OCI-M1 (cell line): Measurements from ENCODE around the gene MYL12B.
"Not testable (repeated sequence)": the region's sequence is repeated elsewhere in the genome, so short reads cannot be mapped to it uniquely, and the experiment has no call there.

Experiments used
- DNase-seq: peaks from one replicate; lab custom pipeline; 2025; lab: John Stamatoyannopoulos, UW

Gene MYL12B

DNA sequence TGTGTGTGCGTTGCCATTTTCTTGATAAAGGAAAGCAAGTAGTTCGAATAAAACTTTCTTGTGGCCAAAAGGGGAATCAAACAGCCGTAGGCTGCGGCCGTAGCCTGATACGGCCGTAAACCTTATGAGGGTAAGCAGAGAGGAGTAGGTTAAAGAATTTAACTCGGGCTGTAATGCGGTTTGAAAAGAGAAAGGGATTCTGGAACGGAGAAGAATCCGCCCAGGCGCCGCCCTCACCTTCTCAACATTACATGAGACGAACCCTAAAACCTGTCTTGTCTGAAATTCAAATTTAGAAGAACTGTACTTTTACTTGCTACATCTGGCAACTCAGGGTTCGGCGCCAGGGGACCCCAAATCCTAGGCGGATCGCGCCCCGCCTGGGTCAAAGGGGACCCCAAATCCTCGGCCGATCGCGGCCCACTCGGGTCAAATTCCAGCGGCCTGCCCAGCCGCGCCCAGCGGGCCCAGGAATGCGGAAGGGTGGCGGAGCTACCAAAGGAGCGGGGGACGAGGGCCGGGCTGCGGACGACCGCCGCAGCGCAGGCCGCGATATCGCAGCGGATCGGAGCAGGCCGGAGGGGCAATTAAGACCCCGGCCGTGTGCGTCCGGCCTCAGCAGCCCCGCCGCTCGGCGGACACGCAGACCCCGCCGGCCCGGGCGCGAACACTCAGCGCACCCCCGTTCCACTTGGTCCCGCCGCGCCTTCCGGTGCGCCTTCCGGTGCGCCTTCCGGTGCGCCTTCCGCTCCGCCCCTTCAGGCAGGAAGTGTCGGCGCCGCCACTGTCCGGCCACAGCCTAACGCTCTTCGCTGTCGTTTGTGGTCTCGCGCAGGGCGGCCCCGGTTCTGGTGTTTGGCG lies at the start of gene MYL12B:
Gene MYL12B, plus strand, starts transcription at position 761 of the 861 bp plus-strand sequence. CDS start 10,766 bp downstream, outside the sequence.
- peak; percentile 94 for DNase-seq

DNA sequence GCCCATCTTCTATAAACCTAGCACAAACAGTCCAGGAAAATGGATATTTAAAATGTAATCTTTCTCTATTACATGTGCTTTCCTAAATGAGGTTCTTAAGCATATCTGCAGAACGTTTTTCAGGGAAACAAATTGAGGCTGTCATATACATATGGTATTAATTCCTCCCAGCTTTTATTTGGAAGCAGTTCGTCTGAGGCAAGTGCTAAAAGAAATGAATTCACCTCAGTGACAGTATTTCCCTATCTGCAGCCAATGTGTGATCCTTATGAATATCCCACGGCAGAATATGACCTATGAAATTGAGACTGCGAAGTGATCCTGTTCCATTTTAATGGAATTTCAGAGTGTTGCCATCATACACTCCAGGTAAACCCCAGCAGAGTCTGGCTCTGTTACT lies 49.3 kb upstream of the MYL12B start:
- DNase-seq, result no peak

DNA sequence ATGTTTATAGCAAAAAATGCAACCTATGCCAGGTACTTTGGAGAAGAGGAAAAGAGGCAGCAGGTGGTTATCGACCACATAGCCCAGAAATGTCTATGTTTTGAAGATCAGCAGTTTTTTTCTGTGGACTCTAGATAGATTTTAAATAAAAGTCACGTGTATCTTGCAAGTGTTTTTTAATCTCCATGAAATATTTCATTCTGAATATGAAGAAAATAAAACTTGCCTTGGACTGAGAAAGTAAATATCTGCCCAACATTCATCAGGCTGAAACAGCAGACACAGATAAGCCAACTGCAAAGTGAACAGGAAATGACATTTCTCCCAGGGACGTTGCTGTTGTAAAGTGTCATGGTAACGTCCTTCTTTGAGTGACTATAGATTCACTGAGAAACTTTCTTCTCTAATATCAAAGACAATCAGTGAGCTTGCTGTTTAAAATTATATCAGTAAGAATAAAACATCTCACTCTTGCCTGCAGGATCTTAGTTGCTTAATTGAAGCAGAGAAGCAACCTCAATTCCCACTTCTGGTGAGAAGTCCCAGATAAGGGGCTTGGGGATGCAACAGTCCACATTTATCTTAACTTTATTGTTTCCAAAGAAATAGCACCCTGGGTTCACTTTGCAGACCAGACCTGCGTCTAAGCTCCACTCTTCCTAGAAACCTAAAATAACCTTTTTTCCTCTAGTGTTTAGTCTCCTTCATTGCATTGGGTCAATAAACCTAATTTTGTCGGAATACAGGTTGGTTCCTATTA lies 48.5 kb upstream of the MYL12B start:
- peak; percentile 66 for DNase-seq

DNA sequence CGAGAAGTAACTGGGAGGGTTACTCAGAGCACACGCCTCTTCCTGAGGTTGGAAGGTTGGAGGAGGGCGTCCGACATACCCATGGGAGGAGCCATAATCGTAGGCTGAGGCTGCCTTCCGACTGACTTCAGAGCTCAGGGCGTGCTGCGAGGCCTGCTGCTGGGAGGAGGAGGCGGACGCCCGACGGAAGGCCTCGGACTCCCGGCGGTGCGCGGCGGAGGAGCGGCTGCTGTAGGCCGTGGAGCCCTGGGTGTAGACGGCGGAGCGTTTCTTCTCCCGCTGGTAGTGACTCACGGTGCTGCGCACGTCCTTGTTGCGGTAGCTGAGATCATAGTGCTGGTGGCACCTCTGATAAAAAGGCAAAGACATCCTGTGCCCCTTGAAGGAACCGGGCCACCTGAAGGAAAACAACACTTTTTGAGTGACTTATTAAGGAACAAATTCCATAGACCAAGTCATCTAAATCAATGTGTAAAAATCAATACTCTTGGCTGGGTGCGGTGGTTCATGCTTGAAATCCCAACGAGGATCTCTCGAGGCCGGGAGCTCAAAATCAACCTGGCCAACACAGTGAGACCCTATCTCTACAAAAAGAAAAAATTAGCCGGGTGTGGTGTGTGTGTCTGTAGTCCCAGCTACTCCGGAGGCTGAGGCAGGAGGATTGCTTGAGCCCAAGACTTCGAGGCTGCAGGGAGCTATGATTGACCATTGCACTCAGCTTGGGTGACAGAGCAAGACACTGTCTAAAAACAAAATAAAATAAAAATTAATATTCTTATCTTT lies 46.9 kb upstream of the MYL12B start:
- no peak for DNase-seq

DNA sequence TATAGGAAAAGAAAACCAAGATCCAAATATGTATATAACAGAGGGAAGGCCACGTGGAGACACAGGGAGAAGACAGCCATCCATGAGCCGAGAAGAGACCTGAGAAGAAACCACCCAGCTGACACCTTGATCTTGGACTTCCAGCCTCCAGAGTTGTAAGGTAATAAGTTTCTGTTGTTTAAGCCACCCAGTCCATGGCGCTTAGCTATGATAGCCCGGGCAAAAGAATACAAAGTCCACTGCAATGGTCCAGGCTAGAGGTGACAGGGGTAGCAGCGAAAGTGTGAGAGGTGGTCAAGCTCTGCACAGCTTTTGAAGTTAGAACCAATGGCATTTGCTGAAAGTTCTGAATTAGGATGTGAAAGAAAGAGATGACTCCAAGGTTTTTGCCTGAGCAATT lies 44.9 kb upstream of the MYL12B start:
- DNase-seq, result no peak

DNA sequence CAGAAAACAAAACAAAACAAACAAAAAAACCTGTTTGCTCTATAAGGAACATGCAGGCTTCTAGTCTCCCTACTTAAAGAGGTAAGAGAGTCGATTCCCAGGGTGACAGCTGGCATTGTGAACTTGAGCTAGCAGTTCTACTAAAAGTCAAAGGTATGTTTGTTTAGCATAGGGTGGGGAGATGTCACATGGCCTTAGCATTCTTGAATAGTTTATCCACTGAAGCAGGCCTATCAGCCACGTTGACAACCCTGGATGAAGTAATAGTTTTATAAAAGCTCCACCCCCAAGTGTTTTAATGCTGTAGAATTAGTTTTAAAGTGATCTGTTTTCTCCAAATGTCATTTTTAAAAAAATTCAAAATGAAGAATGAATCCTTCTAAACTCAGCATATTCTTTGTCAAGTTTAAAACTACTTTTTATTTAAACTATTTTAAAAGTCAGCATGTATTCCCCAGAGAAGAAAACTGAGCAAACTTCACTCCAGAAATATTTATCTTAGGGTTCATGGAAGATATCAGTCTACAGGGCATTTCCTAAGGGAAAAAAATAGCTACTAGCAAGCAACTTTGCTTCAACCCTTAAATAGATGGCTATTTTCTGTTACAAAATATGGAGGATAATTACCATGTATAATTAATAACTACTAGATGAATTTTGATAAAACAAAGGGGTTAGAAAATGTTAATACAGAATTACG lies 43.8 kb upstream of the MYL12B start:
- DNase-seq, result peak; percentile 77

DNA sequence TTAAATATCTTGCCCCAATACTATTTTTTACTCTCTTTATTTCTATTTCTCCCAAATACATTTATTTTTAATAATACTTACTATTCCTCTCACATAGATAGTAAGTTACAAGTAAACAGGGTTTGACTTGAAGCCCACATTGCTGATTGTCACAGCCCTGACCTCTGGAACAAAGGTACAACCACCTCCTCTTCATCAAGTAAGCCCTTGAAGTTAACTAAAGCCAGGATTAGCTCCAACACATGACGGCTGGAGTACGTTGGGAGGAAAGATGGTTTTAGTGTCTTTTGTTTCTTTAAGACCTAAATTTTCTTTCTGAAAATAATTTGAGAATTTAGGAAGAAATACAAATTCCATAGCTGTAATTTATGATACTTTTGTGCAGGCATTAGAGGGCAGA lies 43.1 kb upstream of the MYL12B start:
- no peak for DNase-seq

DNA sequence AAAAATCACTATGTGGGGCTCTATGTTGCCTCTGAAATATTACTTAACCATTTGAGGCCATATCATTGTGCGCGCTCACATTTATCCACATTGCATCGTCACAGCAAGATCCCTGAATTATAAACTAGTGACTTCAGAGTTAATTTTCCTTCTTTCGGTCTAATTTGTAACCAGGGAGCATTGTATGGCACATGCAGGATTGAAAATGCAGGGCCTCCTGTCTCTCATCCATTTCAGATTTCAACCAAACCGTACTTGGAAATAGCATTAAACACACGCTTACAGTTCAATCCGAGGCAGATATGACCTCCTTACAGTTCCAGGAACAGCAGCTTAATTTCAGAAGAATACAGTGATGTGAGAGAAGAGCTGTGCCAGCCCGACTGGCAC lies 42.7 kb upstream of the MYL12B start:
- no peak for DNase-seq

DNA sequence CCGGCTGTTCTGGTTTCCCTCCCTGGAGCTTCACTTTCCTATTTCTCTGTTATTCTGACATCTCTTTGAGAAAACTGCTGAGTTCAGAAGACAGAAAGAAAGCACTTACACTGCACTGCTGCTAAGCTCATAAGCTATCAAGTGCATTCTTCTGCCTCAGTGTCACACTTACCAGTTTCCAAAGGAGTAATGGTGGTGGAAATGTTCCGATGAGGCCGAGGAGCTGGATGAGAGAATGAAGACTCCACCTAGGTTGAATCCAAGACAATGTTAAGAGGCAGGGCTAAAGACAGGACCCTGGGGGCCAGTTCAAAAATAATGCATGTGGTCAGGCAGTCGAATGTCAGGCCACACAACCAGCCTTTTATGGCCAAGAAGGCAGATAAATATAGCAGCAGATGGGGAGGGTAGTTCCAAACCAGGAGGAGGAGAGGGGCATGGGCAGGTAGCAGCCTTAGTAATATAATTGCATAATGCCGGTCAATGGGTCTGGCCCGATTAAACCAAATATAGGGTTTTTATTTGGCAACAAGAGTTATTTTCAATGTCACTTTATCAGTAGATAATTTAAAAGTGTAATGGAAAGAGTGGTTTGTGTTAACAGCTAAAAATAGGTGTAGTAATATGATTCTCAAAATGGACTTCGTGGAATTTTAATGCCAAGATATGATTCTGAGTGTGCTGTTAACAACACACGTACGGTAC lies 42.1 kb upstream of the MYL12B start, which contains the start of gene MYOM1:
Gene MYOM1, minus strand, starts transcription at position 338 of the 705 bp plus-strand sequence. CDS start 4,745 bp downstream, outside the sequence.
- peak; percentile 73 for DNase-seq

DNA sequence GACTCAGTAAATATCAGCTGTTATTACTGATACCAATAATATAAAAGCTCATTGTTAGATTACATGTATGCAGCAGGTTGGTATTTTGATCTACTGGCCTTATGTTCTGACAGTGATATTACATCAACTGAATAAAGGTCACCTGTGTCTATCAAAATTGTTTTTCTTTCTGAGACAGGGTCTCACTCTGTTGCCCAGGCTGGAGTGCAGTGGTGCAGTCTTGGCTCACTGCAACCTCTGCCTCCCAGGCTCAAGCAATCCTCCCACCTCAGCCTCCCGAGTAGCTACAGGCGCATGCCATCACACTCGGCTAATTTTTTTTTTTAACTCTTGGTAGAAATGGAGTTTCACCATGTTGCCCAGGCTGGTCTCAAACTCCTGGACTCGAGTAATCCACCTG lies 41.1 kb upstream of the MYL12B start:
- DNase-seq, result not testable (repeated sequence)

DNA sequence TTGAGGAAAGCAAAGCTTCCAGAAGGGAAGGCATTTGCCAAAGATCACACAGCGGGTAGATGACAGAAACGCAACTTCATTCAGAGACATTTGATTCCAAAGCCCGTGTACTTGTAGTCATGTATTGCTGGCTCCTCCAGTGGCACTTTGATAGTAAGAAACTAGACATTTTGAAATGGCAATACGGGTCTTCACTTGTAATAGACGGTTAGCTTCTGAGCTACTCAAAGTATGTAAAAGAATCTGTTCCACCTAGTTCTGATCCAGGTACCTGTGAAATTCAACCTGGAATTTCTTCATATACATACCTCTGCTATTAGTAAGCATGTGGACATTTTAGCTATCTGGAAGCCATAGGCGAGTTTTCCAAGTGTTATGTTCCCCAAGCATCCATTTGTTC lies 40.4 kb upstream of the MYL12B start:
- no peak for DNase-seq

DNA sequence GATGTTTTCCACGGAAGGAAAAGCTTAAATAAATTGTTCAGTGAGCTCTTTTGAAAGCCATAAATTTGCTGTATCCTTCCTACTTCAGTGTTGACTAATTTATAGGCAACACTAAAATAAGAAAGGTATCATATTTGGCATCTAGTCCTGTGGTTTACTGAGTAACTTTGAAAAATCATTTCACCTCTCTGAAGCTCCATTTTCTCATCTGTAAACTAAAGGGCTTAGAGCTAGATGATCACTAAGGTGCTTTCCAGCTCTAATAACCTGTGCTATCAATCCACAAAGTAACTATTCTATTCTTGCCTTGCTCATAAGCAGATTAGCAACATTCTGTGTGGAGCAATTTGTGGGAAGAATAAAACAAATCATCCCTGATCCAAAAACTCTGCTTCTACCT lies 38.6 kb upstream of the MYL12B start:
- no peak for DNase-seq

DNA sequence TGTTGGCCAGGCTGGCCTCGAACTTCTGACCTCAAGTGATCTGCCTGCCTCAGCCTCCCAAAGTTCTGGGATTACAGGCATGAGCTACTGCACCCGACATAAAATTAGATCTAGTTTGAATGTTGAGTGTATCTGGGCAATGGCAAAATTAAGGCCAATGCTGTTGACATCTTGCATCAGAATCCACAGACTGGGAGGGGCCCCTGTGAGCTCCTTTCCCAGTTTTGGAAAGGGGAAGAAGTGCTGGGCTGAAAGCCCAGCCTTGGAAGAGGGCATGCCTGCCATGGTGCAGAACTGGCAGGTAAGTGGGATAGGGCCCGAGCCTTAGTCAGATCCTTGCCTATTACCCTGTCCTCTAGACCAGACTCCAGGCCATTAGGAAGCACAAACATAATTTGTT lies 37.7 kb upstream of the MYL12B start:
- peak; percentile 45 for DNase-seq

DNA sequence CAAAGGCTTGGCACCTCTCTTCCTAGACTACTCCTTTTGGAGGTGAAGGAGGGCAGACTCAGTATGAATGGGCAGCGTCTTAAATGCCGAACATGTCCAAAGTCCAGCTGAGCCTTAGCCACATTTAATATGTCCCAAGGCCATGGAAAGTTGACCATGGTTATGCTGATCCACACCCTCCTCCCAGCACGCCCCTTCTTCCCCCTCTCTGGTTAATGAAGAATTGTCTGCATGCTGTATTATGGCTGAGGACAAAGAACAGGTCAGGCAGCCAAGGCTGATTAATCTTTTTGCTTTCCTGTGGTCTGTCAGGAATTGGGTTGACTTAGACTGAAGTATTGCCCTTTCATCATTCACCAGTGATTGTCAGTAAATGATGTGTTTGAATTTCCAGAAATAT lies 36.3 kb upstream of the MYL12B start:
- DNase-seq, result no peak

DNA sequence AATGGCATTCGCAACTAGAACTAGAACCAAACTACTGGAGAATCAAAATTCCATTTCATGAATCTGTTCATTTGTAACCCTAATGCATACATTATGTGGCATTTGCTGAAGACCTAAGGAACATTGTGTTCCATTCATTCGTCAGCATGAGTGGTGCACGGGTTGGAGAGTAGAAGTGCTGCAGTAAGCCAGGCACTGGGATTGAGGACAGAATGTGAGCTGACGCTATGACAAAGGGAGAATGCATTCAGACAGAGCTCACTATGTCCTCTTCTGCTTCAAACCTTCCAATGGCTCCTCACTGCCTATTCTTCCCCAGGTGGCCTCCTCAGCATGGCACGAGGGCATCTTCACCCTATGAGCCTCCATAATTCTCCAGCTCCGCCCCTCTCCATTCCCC lies 35.9 kb upstream of the MYL12B start:
- no peak for DNase-seq

DNA sequence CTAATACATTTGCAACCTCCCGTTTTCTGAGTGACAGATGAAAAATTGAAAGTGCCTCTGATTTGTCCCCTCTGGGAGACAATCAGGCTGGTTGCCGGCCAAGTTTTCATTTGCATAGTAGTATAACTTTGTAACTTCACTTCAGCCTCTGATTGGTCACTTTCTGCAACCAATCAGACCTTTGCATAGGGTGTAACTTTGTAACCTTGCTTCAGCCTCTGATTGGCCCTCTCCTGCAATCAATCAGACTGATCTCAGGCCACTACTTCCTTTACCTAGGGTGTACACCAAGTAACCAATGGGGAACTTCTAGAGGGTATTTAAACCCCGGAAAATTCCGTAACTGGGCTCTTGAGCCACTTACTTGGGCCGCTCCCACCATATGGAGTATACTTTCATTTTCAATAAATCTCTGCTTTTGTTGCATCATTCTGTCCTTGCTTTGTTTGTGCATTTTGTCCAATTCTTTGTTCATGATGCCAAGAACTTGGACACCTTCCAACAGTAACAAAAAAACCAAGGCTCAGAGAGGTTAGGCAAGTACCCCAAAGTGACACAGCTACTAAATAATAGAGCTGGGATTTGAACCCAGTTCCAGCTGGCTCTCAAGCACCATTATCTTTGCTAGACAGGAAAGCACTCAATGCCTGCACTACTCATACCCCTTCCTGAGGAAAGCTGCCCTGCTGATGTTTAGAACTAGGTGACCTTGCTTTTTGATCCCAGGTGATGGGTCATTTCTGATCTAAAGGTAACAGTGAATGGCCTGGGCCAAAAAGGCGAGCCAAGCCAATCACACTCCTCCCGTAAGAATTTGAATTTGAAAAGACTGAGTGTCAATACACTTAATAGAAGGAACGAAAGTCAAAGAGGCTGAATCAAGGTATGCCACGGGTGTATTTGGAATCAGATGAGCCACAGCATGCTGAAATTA lies 31.3 kb upstream of the MYL12B start:
- DNase-seq, result peak; percentile 99

DNA sequence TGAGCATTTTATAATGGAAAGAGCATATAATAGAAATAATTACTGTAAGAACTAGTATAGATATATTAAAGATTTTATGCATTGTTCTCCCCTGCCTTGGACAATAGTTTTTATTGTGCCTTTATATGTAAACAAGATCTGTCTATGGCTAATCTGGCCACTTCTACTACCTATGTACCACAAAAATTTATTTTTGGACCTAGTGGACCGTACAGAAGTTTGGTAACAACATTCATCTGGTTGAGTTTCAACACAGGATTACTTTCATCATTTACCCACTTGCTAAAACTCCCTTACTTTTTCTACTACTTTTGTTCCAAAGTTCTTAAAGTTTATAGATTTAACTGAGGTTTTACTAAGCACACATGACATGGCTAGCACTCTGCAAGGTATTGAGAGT lies 28.9 kb upstream of the MYL12B start:
- no peak for DNase-seq

DNA sequence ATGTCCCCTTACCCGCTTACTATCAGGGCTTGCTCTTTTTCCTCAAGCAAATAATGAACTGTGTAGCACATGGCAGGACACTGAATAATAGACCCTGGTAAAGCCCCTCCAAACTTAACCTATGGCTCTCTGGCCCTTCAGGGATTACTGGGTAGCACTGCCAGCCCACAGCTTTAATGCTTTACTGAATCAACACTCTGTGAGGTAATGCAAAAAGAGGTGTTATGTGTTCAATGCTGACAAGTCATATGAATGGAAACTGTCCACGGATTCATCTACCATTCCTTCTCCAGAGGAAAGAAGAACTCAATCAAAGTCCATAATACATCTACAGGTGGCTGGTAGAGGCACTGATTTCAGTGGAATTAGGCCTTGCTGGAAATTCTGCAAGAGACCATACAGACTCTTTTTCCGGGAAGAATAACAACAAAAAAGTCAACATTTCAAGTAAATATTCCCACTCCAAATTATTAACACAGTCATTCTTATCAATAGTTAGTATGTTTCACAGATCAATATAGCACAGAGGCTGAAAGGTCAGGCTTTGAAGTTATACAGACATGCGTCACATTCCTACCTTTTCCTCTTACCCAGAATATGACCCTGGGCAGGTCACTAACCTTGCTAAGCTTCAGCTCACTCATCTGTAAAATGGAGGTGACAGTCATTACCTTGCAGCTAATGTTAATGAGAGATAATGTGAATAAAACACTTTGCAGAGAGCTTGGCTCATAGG lies 28.3 kb upstream of the MYL12B start:
- no peak for DNase-seq

DNA sequence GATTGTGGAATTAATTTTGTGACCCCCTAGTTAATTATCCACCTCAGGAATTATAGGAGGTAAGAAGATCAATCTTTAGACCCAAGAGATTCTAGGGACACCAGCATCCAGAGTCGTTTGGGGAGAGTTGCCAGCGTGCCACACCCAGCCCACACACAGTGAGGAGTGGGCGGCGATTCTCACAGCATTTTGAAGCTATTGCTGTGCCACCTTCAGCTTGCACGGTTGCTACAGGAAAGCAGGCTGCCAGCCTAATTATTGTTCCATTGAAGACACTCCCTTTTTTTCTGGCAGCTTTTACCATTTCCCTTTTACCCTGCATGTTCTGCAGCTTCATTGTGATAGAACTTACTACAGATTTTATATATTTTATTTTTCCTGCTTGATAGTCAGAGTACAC lies 27.5 kb upstream of the MYL12B start:
- no peak for DNase-seq
